IMR-90 (cell line): ENCODE data around the gene HOXD10. TPM values are rescaled to one million over a fixed set of nuclear protein-coding genes. Genes with fewer than 3 reads are reported as not detected.

Source experiments
- ATAC-seq: fragments of 200-7000 bp; cut with Tn5 transposase; 2 replicates; pipeline ENCODE4 v1.9.1; 2020; ENCODE audit warnings: low read depth, mild to moderate bottlenecking, moderate library complexity
- BruUV-seq: library from RNA; stranded (reverse); fragments of 400-500 nt; replicated peaks from 2 replicates; lab custom pipeline; 2021; lab: Mats Ljungman, UMichigan
- CTCF ChIA-PET: fragments of 300-600 bp; formaldehyde crosslinking; extraction: SDS; loops from one replicate; lab custom pipeline; 2021; ENCODE audit warnings: antibody characterized with exemption; lab: Yijun Ruan, JAX
- POLR2A ChIA-PET: fragments of 300-600 bp; sonication (Branson Sonifier 250); formaldehyde crosslinking; loops from one replicate; lab custom pipeline; 2022; ENCODE audit warnings: antibody characterized with exemption; ENCODE audit not compliant: unreplicated experiment; lab: Charles Lee
- DNase-seq: peaks from one replicate; pipeline ENCODE4 v3.0.0; 2013
- H2AFZ ChIP-seq: replicated peaks from 2 replicates; pipeline ENCODE3; 2013; ENCODE audit warnings: low read length, mild to moderate bottlenecking; ENCODE audit not compliant: poor library complexity
- H2AK5ac ChIP-seq: 2 replicates; pipeline ENCODE4 v1.6.1; 2013; ENCODE audit warnings: low read depth, low read length, inconsistent platforms
- H2AK9ac ChIP-seq: replicated peaks from 2 replicates; pipeline ENCODE3; 2013; ENCODE audit warnings: mild to moderate bottlenecking, low read depth, low read length, moderate library complexity; ENCODE audit not compliant: poor library complexity
- H2BK120ac ChIP-seq: 2 replicates; pipeline ENCODE4 v1.6.1; 2013; ENCODE audit warnings: low read depth, low read length, inconsistent platforms
- H2BK15ac ChIP-seq: 3 replicates; pipeline ENCODE4 v1.6.1; 2013; ENCODE audit warnings: low read depth, low read length, inconsistent platforms
- H2BK20ac ChIP-seq: 2 replicates; pipeline ENCODE4 v1.6.1; 2013; ENCODE audit warnings: low read depth, mild to moderate bottlenecking, inconsistent platforms, low read length, moderate library complexity
- H2BK5ac ChIP-seq: 2 replicates; pipeline ENCODE4 v1.6.1; 2013; ENCODE audit warnings: mild to moderate bottlenecking, low read depth, low read length, inconsistent platforms; ENCODE audit not compliant: poor library complexity, severe bottlenecking
- H3K14ac ChIP-seq: replicated peaks from 2 replicates; pipeline ENCODE4 v1.6.1; 2013; ENCODE audit warnings: low read depth, low read length, inconsistent platforms
- H3K18ac ChIP-seq: 2 replicates; pipeline ENCODE4 v1.6.1; 2013; ENCODE audit warnings: low read depth, low read length, control low read depth
- H3K23ac ChIP-seq: 2 replicates; pipeline ENCODE4 v1.6.1; 2013; ENCODE audit warnings: low read depth, low read length, inconsistent platforms
- H3K27ac ChIP-seq: 2 replicates; pipeline ENCODE4 v1.5.1; 2013; ENCODE audit warnings: mild to moderate bottlenecking, control low read depth, low read length; ENCODE audit not compliant: insufficient read depth
- H3K27me3 ChIP-seq: 2 replicates; pipeline ENCODE4 v1.6.1; 2013; ENCODE audit warnings: low read length; ENCODE audit not compliant: control insufficient read depth, insufficient read depth
- H3K36me3 ChIP-seq: 2 replicates; pipeline ENCODE4 v1.6.1; 2013; ENCODE audit warnings: low read length, mixed read lengths; ENCODE audit not compliant: control insufficient read depth, insufficient read depth
- H3K4ac ChIP-seq: 2 replicates; pipeline ENCODE4 v1.6.1; 2013; ENCODE audit warnings: low read depth, low read length, inconsistent platforms
- H3K4me1 ChIP-seq: 2 replicates; pipeline ENCODE4 v1.6.1; 2013; ENCODE audit warnings: low read length, mixed read lengths; ENCODE audit not compliant: control insufficient read depth, insufficient read depth
- H3K4me2 ChIP-seq: 2 replicates; pipeline ENCODE4 v1.6.1; 2013; ENCODE audit warnings: low read depth, mild to moderate bottlenecking, control low read depth, low read length, moderate library complexity
- H3K4me3 ChIP-seq: 2 replicates; pipeline ENCODE4 v1.5.1; 2013; ENCODE audit warnings: low read depth, mild to moderate bottlenecking, control low read depth, low read length, moderate library complexity; ENCODE audit not compliant: insufficient read depth
- H3K56ac ChIP-seq: 2 replicates; pipeline ENCODE4 v1.6.1; 2013; ENCODE audit warnings: low read length, inconsistent platforms; ENCODE audit not compliant: insufficient read depth; ENCODE audit errors: extremely low read depth
- H3K79me1 ChIP-seq, 2 experiments: 2 replicates each; pipeline ENCODE4 v1.6.1; 2013; ENCODE audit warnings: low read length in 2 of 2, inconsistent platforms in 1 of 2, low read depth in 1 of 2
- H3K9ac ChIP-seq: 2 replicates; pipeline ENCODE4 v1.6.1; 2013; ENCODE audit warnings: low read depth, low read length, control low read depth
- H3K9me1 ChIP-seq: 2 replicates; pipeline ENCODE4 v1.6.1; 2013; ENCODE audit warnings: low read length, inconsistent platforms; ENCODE audit not compliant: insufficient read depth
- H3K9me3 ChIP-seq: 2 replicates; pipeline ENCODE4 v1.6.1; 2013; ENCODE audit warnings: low read length; ENCODE audit not compliant: control insufficient read depth, insufficient read depth
- H4K20me1 ChIP-seq: 2 replicates; pipeline ENCODE4 v1.6.1; 2013; ENCODE audit warnings: low read length, inconsistent platforms; ENCODE audit not compliant: insufficient read depth
- H4K5ac ChIP-seq: 2 replicates; pipeline ENCODE4 v1.6.1; 2013; ENCODE audit warnings: mild to moderate bottlenecking, low read depth, low read length, control low read depth
- H4K8ac ChIP-seq, 2 experiments: 2 replicates each; pipeline ENCODE4 v1.6.1; 2013; ENCODE audit warnings: low read depth in 2 of 2, low read length in 2 of 2, control low read depth in 1 of 2, inconsistent platforms in 1 of 2
- H4K91ac ChIP-seq: 2 replicates; pipeline ENCODE4 v1.6.1; 2013; ENCODE audit warnings: low read depth, low read length, inconsistent platforms; ENCODE audit not compliant: insufficient read depth
- BHLHE40 ChIP-seq: fragments of 150-350 bp; IDR thresholded peaks from 2 replicates; pipeline ENCODE4 v1.6.1; 2016; ENCODE audit warnings: mild to moderate bottlenecking, low read depth, low read length
- CHD1 ChIP-seq: IDR thresholded peaks from 2 replicates; pipeline ENCODE4 v1.6.1; 2012; ENCODE audit warnings: low read depth, low read length, improper control_type of control experiment
- FOS ChIP-seq: fragments of 150-350 bp; IDR thresholded peaks from 2 replicates; pipeline ENCODE4 v1.6.1; 2016; ENCODE audit warnings: low read depth, low read length
- MAFK ChIP-seq: IDR thresholded peaks from 2 replicates; pipeline ENCODE4 v1.6.1; 2012; ENCODE audit warnings: low read depth, low read length, improper control_type of control experiment
- MAZ ChIP-seq: IDR thresholded peaks from 2 replicates; pipeline ENCODE4 v1.6.1; 2012; ENCODE audit warnings: low read depth, mild to moderate bottlenecking, low read length, improper control_type of control experiment, moderate library complexity, borderline replicate concordance
- NFE2L2 ChIP-seq: fragments of 150-350 bp; IDR thresholded peaks from 2 replicates; pipeline ENCODE4 v1.6.1; 2016; ENCODE audit warnings: low read depth, mild to moderate bottlenecking, low read length
- POLR2A ChIP-seq: IDR thresholded peaks from 2 replicates; pipeline ENCODE4 v1.6.1; 2012; ENCODE audit warnings: mild to moderate bottlenecking, low read depth, low read length
- RAD21 ChIP-seq: IDR thresholded peaks from 2 replicates; pipeline ENCODE4 v1.6.1; 2012; ENCODE audit warnings: low read length, improper control_type of control experiment
- RCOR1 ChIP-seq: IDR thresholded peaks from 2 replicates; pipeline ENCODE4 v1.6.1; 2012; ENCODE audit warnings: mild to moderate bottlenecking, low read length, improper control_type of control experiment; ENCODE audit not compliant: insufficient replicate concordance
- RFX5 ChIP-seq: IDR thresholded peaks from 2 replicates; pipeline ENCODE4 v1.8.0; 2012; ENCODE audit warnings: low read depth, mild to moderate bottlenecking, low read length, moderate library complexity
- SMC3 ChIP-seq: fragments of 150-350 bp; IDR thresholded peaks from 2 replicates; pipeline ENCODE4 v1.6.1; 2016; ENCODE audit warnings: low read depth, mild to moderate bottlenecking, antibody characterized with exemption, low read length, moderate library complexity
- WGBS, 2 experiments: methylation state at CpG; one replicate each; pipeline versions ENCODE4 v1.1.5 to v1.1.7; 2013; ENCODE audit warnings: missing lambda C conversion rate in 2 of 2; ENCODE audit not compliant: insufficient read length in 1 of 2; ENCODE audit errors: extremely low coverage in 2 of 2; 5-methylcytosine and 5-hydroxymethylcytosine counted together
- dilution Hi-C: fragments of 300-500 bp; cut with HindIII; formaldehyde crosslinking; loops from one replicate; pipeline ENCODE4 v1.14.3; 2018; ENCODE audit warnings: low sequenced_read_pairs; ENCODE audit not compliant: unreplicated experiment
- in situ Hi-C: fragments of 300-500 bp; cut with MboI; formaldehyde crosslinking; loops from 3 replicates; pipeline ENCODE4 v1.14.3; 2019; ENCODE audit warnings: low sequenced_read_pairs, inconsistent platforms, mixed read lengths
- intact Hi-C: fragments of 100-400 bp; cut with micrococcal nuclease; formaldehyde crosslinking; loops from 2 replicates; pipeline ENCODE4 v1.10.0; 2022
- polyA plus RNA-seq, 3 experiments: library from polyadenylated mRNA; depleted of rRNA; stranded (reverse); fragments of >200 nt; gene quantifications; 2 replicates each; pipeline ENCODE4 v1.2.3, GENCODE V29; 2012; ENCODE audit warnings: low replicate concordance in 1 of 3
- total RNA-seq: library from RNA; depleted of rRNA; stranded (reverse); fragments of >200 nt; gene quantifications from 2 replicates; pipeline ENCODE4 v1.2.3, GENCODE V29; 2012
- TF ChIP-seq, protein P1 (sequence below): fragments of 150-350 bp; IDR thresholded peaks from 2 replicates; pipeline ENCODE4 v1.6.1; 2016; ENCODE audit warnings: low read depth, mild to moderate bottlenecking, low read length, moderate library complexity, borderline replicate concordance
- TF ChIP-seq, protein P2 (sequence below): conservative IDR thresholded peaks from 2 replicates; pipeline ENCODE4 v1.5.1; 2012; ENCODE audit warnings: mild to moderate bottlenecking, low read depth, low read length, improper control_type of control experiment
- TF ChIP-seq, protein P3 (sequence below): fragments of 150-350 bp; IDR thresholded peaks from 2 replicates; pipeline ENCODE4 v1.6.1; 2017; ENCODE audit warnings: mild to moderate bottlenecking, antibody characterized with exemption, low read length, low read depth

The HOXD10 gene
- total and polyA plus RNA-seq, 2 of the 4 experiments (the other 2 are of a cell fraction): not detected

GRCh38 chr2:176085861-176086771 lies 30.5 kb upstream of the HOXD10 start:
- Histone ChIP-seq H2AK9ac (no peak overlapping the region), H3K27me3 (peaks cover 89% of the 10 kb centered on the region), H2AFZ (no peak overlapping the region), H3K56ac (no peak overlapping the region), H3K9me3 (peaks cover 19% of the 10 kb centered on the region), H4K91ac (no peak overlapping the region), H3K4me2 (no peak overlapping the region), H2BK15ac (no peak overlapping the region), H4K8ac (no peak overlapping the region), H3K79me1 (no peaks in the 10 kb centered on the region), H3K4me1 (no peaks in the 10 kb centered on the region), H2BK5ac (no peak overlapping the region), H3K4ac (no peak overlapping the region), H3K36me3 (no peaks in the 10 kb centered on the region), H2BK20ac (no peak overlapping the region), H3K14ac (no peak overlapping the region), H3K4me3 (no peak overlapping the region), H3K18ac (no peak overlapping the region), H4K5ac (no peak overlapping the region), H3K9me1 (no peaks in the 10 kb centered on the region), H2AK5ac (no peak overlapping the region), H2BK120ac (no peak overlapping the region), H3K9ac (no peak overlapping the region), H3K27ac (no peak overlapping the region), H4K20me1 (0 out of 2 replicates have a peak, but pooled peaks cover under 1% of the 10 kb centered on the region), H3K23ac (no peak overlapping the region)
- intact Hi-C loops: loop anchor here (2.0 kb wide), 1 partner anchor 777 kb away; no protein-coding TSS in a partner anchor
- DNase-seq (peak; percentile 34), ATAC-seq (0 out of 2 replicates have a peak, but pooled peaks have one; percentile 13)
- ChIA-PET POLR2A (no interaction called here), CTCF (interaction anchor here (1.0 kb wide), 1 partner anchor 396 kb away, joined by 8 read pairs; no protein-coding TSS in a partner anchor)
- dilution Hi-C loops: no loop called here
- in situ Hi-C loops: loop anchor here (25.0 kb wide), 2 partner anchors 1049 to 1349 kb away; no protein-coding TSS in a partner anchor
- 0% methylated on average over 8 of the region's 46 CpGs; no CpG with 5 or more reads in 1 of the 2 experiments for WGBS, 2 experiments
- no TSS peak for BruUV-seq
- TF ChIP-seq SMC3 (peak; percentile 46), MAZ (no peak), RAD21 (peak; percentile 71), RFX5 (no peak), RCOR1 (no peak), CHD1 (no peak), FOS (no peak), MAFK (no peak), BHLHE40 (no peak), POLR2A (no peak), NFE2L2 (no peak)
- TF ChIP-seq, protein P1, sequence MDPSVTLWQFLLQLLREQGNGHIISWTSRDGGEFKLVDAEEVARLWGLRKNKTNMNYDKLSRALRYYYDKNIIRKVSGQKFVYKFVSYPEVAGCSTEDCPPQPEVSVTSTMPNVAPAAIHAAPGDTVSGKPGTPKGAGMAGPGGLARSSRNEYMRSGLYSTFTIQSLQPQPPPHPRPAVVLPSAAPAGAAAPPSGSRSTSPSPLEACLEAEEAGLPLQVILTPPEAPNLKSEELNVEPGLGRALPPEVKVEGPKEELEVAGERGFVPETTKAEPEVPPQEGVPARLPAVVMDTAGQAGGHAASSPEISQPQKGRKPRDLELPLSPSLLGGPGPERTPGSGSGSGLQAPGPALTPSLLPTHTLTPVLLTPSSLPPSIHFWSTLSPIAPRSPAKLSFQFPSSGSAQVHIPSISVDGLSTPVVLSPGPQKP: no peak
- TF ChIP-seq, protein P2, sequence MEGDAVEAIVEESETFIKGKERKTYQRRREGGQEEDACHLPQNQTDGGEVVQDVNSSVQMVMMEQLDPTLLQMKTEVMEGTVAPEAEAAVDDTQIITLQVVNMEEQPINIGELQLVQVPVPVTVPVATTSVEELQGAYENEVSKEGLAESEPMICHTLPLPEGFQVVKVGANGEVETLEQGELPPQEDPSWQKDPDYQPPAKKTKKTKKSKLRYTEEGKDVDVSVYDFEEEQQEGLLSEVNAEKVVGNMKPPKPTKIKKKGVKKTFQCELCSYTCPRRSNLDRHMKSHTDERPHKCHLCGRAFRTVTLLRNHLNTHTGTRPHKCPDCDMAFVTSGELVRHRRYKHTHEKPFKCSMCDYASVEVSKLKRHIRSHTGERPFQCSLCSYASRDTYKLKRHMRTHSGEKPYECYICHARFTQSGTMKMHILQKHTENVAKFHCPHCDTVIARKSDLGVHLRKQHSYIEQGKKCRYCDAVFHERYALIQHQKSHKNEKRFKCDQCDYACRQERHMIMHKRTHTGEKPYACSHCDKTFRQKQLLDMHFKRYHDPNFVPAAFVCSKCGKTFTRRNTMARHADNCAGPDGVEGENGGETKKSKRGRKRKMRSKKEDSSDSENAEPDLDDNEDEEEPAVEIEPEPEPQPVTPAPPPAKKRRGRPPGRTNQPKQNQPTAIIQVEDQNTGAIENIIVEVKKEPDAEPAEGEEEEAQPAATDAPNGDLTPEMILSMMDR: peak; percentile 60
- TF ChIP-seq, protein P3, sequence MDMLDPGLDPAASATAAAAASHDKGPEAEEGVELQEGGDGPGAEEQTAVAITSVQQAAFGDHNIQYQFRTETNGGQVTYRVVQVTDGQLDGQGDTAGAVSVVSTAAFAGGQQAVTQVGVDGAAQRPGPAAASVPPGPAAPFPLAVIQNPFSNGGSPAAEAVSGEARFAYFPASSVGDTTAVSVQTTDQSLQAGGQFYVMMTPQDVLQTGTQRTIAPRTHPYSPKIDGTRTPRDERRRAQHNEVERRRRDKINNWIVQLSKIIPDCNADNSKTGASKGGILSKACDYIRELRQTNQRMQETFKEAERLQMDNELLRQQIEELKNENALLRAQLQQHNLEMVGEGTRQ: no peak
